Choroid plexus epithelial cell (primary cell): ENCODE measurements around the gene TEKT1.
A peak's percentile ranks its signal among the peaks of the same experiment; 100 is the strongest.
"Not testable (repeated sequence)": the region's sequence is repeated elsewhere in the genome, so short reads cannot be mapped to it uniquely, and the experiment has no call there.

Experiments used
- DNase-seq: peaks from one replicate; pipeline ENCODE4 v3.0.0-alpha.2; 2010; ENCODE audit warnings: low read depth
- H3K4me3 ChIP-seq: 2 replicates; pipeline ENCODE4 v1.5.1; 2011; ENCODE audit warnings: low read depth, mild to moderate bottlenecking, control low read depth, low read length, moderate library complexity
- TF ChIP-seq, protein P1 (sequence below): conservative IDR thresholded peaks from 2 replicates; pipeline ENCODE4 v1.5.1; 2011; ENCODE audit warnings: low read depth, mild to moderate bottlenecking, control low read depth, inconsistent platforms, low read length, moderate library complexity

TEKT1 gene

DNA sequence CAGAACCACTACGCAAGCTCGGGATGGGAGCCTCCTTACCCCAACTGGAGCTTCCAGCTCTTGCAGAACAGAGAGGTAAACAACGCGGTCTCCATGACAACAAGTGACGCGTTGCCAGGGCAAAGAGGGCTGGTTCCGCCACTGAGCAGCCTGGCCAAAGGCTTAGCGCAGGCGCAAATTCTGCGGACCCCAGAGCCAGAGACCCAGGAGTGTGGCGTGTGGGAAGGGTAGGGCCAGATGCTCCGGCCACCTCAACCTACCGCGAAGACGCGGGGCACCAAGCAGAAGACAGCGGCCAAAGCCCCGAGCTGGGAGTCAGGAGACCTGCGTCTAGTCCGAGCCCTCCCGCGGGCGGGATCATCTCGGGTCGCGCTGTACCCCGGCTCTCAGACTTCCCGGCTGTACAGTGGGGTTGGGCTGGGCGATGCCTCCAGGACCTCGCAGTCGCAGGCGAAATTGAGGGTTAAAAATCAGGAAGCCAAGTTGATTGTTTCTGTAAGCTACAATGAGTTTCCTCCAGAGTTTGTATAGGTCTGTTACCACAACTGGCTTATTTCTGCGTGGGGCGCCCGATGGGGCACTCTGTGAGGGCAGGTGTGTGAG lies at the start of gene TEKT1:
Gene TEKT1 (minus strand): TSS at position 69 of the 603 bp plus-strand sequence. CDS start 1,353 bp downstream, outside the sequence.
- peak within 1 kb of the TSS; percentile 58 for H3K4me3 ChIP-seq
- DNase-seq: peak; percentile 85
- TF ChIP-seq, protein P1, sequence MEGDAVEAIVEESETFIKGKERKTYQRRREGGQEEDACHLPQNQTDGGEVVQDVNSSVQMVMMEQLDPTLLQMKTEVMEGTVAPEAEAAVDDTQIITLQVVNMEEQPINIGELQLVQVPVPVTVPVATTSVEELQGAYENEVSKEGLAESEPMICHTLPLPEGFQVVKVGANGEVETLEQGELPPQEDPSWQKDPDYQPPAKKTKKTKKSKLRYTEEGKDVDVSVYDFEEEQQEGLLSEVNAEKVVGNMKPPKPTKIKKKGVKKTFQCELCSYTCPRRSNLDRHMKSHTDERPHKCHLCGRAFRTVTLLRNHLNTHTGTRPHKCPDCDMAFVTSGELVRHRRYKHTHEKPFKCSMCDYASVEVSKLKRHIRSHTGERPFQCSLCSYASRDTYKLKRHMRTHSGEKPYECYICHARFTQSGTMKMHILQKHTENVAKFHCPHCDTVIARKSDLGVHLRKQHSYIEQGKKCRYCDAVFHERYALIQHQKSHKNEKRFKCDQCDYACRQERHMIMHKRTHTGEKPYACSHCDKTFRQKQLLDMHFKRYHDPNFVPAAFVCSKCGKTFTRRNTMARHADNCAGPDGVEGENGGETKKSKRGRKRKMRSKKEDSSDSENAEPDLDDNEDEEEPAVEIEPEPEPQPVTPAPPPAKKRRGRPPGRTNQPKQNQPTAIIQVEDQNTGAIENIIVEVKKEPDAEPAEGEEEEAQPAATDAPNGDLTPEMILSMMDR: no peak

GRCh38 chr17:6879221-6879975 lies 47.9 kb upstream of the TEKT1 start:
- H3K4me3 ChIP-seq: not testable (repeated sequence)

GRCh38 chr17:6875276-6875675 lies 43.7 kb upstream of the TEKT1 start:
- H3K4me3 ChIP-seq, DNase-seq: not testable (repeated sequence)

More at GRCh38 chr17:6879221-6879975, 47.9 kb upstream of the TEKT1 start:
- DNase-seq: peak; percentile 4

- no peak for DNase-seq
- no peak overlapping the region for H3K4me3 ChIP-seq
- TF ChIP-seq, protein P1: no peak
These were observed 41.4 kb upstream of the TEKT1 start for GRCh38 chr17:6872936-6873335.

DNA sequence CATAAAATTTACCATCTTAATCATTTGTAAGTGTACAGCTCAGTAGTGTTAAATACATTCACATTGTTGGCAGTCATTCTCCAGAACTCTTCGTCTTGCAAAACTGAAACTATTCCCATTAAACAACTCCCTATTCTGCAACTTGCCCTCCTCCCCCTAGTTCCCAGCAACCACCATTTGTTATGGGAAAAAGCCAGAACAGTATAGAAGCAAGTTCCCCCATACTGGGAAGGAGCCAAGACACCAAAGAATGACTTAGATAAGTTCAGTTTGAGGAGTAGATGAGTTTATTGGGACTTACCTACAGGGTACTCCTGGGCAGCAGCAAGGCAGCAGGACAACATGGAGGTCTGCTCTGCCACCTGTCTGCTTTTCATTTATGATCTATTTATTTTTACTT lies 39.3 kb upstream of the TEKT1 start:
- no peak for DNase-seq
- no peak overlapping the region for H3K4me3 ChIP-seq
- TF ChIP-seq, protein P1: no peak

- DNase-seq: no peak
- TF ChIP-seq, protein P1: no peak
- H3K4me3 ChIP-seq: no peak overlapping the region
These were observed 37.1 kb upstream of the TEKT1 start for GRCh38 chr17:6868582-6868981.

- no peak for DNase-seq
- TF ChIP-seq, protein P1: no peak
- H3K4me3 ChIP-seq: no peak overlapping the region
These were observed 36.3 kb upstream of the TEKT1 start for GRCh38 chr17:6867849-6868248.

DNA sequence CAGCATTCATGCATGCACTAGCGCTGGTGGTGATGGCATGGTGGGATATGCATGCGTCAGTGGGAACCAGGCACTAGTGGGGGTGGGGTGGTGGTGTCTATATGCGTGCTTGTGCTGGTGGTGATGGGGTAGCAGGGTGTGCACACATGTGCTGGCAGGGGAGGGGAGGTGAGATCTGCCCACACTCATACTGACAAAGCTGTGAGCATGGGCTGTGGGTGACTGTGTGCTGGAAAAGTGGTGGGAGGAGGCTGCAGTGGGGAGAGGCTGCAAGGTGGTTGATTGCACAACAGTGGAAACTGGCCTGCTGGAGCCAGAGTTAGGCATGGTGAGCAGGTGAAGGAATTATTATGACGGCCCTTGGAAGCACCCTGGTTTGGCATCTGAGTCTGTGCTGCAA lies 31.3 kb upstream of the TEKT1 start:
- no peak overlapping the region for H3K4me3 ChIP-seq
- DNase-seq: no peak
- TF ChIP-seq, protein P1: no peak
